HG02970 (cell line): ENCODE data around the gene CXCL13.
"Not testable (repeated sequence)": the region's sequence is repeated elsewhere in the genome, so short reads cannot be mapped to it uniquely, and the experiment has no call there.

Experiments used
- ATAC-seq: cut with Tn5 transposase; IDR thresholded peaks from one replicate; pipeline ENCODE4 v1.9.1; 2021; ENCODE audit warnings: mild to moderate bottlenecking, moderate library complexity, moderate number of reproducible peaks; ENCODE audit not compliant: unreplicated experiment, low FRiP score

CXCL13 gene

GRCh38 chr4:77652237-77652897 lies 46.7 kb downstream of the CXCL13 start:
- ATAC-seq: no peak

- no peak for ATAC-seq
These were observed 47.6 kb downstream of the CXCL13 start for GRCh38 chr4:77653162-77653758.

GRCh38 chr4:77660318-77660717 lies 54.7 kb downstream of the CXCL13 start:
- not testable (repeated sequence) for ATAC-seq
